NT2/D1 (cell line): ENCODE data around the gene TNS3.

ENCODE experiments used
- DNase-seq: peaks from one replicate; pipeline ENCODE4 v3.0.0-alpha.2; 2011; ENCODE audit warnings: low read depth, low spot score
- H3K27me3 ChIP-seq: 2 replicates; pipeline ENCODE4 v1.6.0; 2011; ENCODE audit warnings: mild to moderate bottlenecking; ENCODE audit not compliant: insufficient read length, insufficient read depth
- H3K36me3 ChIP-seq: 2 replicates; pipeline ENCODE4 v1.6.1; 2011; ENCODE audit warnings: mild to moderate bottlenecking, low read length, mixed read lengths; ENCODE audit not compliant: insufficient read depth, insufficient read length
- H3K4me1 ChIP-seq: 2 replicates; pipeline ENCODE4 v1.5.1; 2011; ENCODE audit not compliant: insufficient read depth, insufficient read length
- H3K4me3 ChIP-seq: 2 replicates; pipeline ENCODE4 v1.5.1; 2011; ENCODE audit warnings: low read depth; ENCODE audit not compliant: insufficient read length
- H3K9ac ChIP-seq: 2 replicates; pipeline ENCODE4 v1.6.0; 2011; ENCODE audit warnings: low read depth; ENCODE audit not compliant: insufficient read length
- H3K9me3 ChIP-seq: 2 replicates; pipeline ENCODE4 v1.5.1; 2011; ENCODE audit warnings: mild to moderate bottlenecking, low read length; ENCODE audit not compliant: insufficient read depth
- SUZ12 ChIP-seq: IDR thresholded peaks from 2 replicates; pipeline ENCODE4 v1.6.1; 2011; ENCODE audit not compliant: insufficient read length, insufficient read depth; ENCODE audit errors: extremely low read depth
- YY1 ChIP-seq: IDR thresholded peaks from 2 replicates; pipeline ENCODE4 v1.6.1; 2011; ENCODE audit not compliant: insufficient read length, insufficient read depth
- ZNF274 ChIP-seq: IDR thresholded peaks from 2 replicates; pipeline ENCODE4 v1.6.1; 2011; ENCODE audit warnings: mild to moderate bottlenecking, low read depth, low read length

The TNS3 gene

DNA sequence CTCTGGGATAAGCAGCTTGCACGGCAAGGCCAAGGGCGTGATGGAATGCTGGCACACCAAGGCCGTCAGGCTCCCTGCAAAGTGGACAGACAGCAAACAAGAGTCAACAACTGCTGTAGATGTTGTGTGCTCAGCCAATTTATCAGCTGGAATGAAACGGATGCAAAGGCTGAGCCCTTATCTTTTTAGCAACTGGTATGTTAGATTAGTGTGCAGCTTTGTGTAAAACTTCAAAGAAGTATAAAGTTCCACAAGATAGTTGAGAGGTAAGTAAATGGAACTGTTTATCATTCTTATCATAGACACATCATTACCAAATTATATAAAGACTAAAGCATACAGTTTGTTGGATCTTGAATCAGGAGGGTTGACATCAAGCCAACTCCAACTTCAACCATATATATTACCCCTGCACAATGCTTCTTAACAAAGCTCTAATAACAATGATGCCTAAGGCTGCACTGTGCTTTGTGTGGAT lies 289.0 kb downstream of the TNS3 start:
- Histone ChIP-seq H3K9ac (no peak overlapping the region), H3K27me3 (no peaks in the 10 kb centered on the region), H3K4me1 (no peaks in the 10 kb centered on the region), H3K36me3 (peaks cover 85% of the 10 kb centered on the region), H3K9me3 (no peaks in the 10 kb centered on the region), H3K4me3 (no peak overlapping the region)
- TF ChIP-seq SUZ12 (no peak), YY1 (no peak), ZNF274 (no peak)
- DNase-seq: no peak

DNA sequence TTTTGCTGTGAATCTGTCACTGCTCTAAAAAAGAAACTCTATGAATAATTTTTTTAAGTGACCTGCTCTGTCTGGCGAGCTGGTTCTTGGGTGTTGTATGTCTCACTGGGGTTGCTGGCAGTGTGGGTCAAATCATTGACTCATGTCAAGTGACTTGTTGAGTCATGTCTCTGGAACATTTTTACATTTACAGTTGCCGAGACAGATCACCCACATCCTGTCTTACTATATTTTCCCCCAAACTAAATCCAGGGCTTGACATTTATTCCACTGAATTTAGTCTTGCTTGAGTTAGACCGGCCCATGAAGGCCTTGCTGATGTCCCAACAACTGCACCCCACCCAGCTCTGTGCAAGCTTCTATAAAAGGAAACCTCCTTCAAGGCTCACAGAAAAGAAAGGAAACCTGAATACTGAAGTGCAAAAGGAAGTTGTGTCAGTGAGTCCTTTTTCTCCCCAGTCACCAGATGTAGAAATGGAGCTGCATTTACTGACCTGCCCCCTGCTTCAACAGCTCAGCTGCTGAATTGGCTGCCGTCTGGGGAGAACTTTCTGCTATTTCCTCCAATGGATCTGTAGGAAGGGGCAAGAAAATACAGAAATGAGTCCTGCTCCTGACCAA lies 290.3 kb downstream of the TNS3 start:
- TF ChIP-seq YY1 (no peak), ZNF274 (no peak)
- H3K36me3 ChIP-seq: peaks cover 86% of the 10 kb centered on the region
- no peaks in the 10 kb centered on the region for H3K9me3 ChIP-seq
- DNase-seq: no peak
- H3K4me1 ChIP-seq: no peaks in the 10 kb centered on the region
- H3K27me3 ChIP-seq: no peaks in the 10 kb centered on the region
- H3K9ac ChIP-seq: no peak overlapping the region
- no peak overlapping the region for H3K4me3 ChIP-seq

DNA sequence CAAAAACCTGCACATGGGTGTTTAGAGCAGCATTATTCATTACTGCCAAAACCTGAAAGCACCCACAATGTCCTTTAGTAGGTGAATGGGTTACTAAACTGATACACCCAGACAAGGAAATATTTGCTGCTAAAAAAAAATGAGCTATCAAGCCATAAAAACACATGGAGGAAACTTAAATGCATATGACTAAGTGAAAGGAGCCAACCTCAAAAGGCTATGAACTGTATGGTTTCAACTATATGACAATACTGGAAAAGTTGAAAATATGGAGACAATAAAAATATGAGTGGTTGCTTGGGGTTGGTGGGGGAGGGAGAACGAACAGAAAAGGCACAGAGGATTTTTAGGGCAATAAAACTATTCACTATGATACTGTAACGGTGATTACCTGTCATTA lies 291.0 kb downstream of the TNS3 start:
- Histone ChIP-seq H3K4me3 (no peak overlapping the region), H3K27me3 (no peaks in the 10 kb centered on the region), H3K36me3 (peaks cover 86% of the 10 kb centered on the region), H3K4me1 (no peaks in the 10 kb centered on the region), H3K9me3 (no peaks in the 10 kb centered on the region), H3K9ac (no peak overlapping the region)
- TF ChIP-seq YY1: no peak
- no peak for TF ChIP-seq SUZ12
- no peak for TF ChIP-seq ZNF274
- DNase-seq: no peak

DNA sequence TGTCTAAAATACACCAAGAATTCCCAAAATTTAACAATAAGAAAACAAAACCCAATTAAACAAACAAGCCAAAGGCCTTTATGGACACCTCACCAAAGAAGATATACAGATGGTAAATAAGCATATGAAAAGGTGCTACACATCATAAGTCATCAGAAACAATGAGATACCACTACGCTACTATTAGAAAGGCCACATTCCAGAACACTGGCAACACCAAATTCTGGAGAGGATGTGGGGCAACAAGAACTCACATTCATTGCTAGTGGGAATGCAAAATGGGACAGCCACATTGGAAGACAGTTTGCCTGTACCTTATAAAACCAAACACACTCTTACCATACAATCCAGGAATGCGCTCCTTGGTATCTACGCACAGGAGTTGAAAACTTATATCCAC lies 291.4 kb downstream of the TNS3 start:
- DNase-seq: no peak
- Histone ChIP-seq H3K9me3 (no peaks in the 10 kb centered on the region), H3K4me3 (no peak overlapping the region), H3K4me1 (no peaks in the 10 kb centered on the region), H3K36me3 (peaks cover 86% of the 10 kb centered on the region), H3K9ac (no peak overlapping the region), H3K27me3 (no peaks in the 10 kb centered on the region)
- no peak for TF ChIP-seq SUZ12
- TF ChIP-seq YY1: no peak
- TF ChIP-seq ZNF274: no peak

DNA sequence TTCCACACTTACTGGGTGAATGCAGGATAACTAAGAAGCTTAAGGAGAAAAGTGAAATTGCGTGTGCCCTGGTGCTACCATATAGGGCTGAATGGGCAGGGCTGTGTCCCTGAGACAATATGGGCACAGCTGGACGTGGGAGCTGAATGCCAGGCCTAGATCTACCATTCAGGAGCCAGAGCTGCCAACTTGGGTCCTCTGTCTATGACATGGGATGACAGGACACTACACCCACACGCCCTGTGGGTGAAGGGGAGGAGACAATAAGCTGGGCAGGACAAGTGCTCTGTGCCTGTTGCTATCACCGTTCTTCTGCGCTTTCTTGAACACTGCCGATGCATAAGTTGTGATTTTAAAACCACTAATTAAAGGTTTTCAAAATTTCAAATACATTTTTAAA lies 293.9 kb downstream of the TNS3 start:
- Histone ChIP-seq H3K27me3 (no peaks in the 10 kb centered on the region), H3K9me3 (no peaks in the 10 kb centered on the region), H3K4me1 (no peaks in the 10 kb centered on the region), H3K9ac (no peak overlapping the region), H3K4me3 (no peak overlapping the region), H3K36me3 (peaks cover 86% of the 10 kb centered on the region)
- no peak for DNase-seq
- no peak for TF ChIP-seq YY1
- no peak for TF ChIP-seq SUZ12
- no peak for TF ChIP-seq ZNF274

DNA sequence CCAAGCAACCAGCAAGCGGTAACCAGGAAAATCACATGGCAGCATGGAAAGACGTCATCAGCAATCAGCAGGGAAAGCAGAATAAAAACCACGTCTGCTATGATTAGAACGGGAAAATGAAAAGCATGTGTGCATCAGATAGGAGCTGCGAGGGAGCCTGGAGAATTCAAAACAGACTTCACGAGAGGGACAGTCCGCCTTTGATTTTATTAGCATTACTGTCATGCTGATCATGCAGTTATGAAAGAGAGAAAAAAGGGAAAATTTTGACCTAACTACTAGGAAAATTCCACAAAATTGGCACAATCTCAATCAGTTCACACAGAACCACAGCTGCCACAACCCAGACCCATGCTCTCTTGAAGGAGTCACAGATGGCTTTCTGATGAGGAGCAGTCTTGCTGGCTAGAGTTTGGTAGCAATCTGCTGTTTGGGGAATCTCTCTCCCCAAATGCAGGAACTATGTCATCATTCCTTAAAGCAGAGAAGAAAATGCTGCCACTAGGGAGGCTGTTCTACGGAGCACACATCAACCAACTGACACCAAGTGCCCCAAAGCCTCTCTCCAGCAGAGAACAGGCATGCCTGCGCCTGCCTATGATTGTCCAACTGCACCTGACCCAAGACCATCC lies 295.9 kb downstream of the TNS3 start:
- no peak for TF ChIP-seq YY1
- no peak for TF ChIP-seq ZNF274
- no peak for TF ChIP-seq SUZ12
- H3K9ac ChIP-seq: no peak overlapping the region
- no peak for DNase-seq
- H3K4me3 ChIP-seq: no peak overlapping the region
- H3K36me3 ChIP-seq: peaks cover 87% of the 10 kb centered on the region
- H3K9me3 ChIP-seq: no peaks in the 10 kb centered on the region
- no peaks in the 10 kb centered on the region for H3K27me3 ChIP-seq
- H3K4me1 ChIP-seq: no peaks in the 10 kb centered on the region

DNA sequence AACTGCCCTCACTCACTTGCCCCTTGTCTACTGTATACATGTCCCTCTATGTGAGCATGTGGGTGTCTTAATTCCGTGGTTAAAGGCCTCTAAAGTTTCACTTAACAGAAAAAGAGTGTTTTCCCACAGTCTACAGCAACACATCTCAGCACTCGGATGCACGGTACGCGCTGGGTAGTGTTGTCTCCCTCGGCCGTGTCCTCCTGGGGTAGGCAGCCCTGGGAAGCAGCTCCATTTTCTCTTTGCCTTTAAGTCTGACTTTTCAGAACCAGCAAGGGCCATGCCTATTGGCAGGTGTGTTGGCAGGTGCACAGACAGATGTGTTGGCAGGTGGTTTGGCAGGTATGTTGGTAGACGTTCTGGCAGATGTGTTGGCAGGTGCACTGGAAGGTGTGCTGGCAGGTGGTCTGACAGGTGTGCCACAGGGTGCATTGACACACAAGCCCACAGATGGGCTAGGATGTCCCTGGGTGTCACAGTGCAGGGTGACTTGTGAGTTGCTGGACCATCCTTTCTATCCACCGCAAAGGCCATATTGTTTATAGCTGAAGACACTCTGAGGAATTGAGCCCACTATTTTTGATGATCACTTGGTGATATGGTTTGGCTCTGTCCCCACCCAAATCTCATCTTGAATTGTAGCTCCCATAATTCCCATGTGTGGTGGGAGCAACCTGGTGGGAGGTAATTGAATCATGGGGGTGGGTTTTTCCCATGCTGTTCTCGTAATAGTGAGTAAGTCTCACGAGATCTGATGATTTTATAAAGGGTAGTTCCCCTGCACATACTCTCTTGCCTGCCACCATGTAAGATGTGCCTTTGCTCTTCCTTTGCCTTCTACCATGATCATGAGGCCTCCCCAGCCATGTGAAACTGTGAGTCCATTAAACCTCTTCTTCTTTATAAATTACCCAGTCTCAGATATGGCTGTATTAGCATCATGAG lies 296.9 kb downstream of the TNS3 start:
- H3K9me3 ChIP-seq: no peaks in the 10 kb centered on the region
- H3K27me3 ChIP-seq: no peaks in the 10 kb centered on the region
- H3K4me1 ChIP-seq: no peaks in the 10 kb centered on the region
- no peak overlapping the region for H3K4me3 ChIP-seq
- H3K36me3 ChIP-seq: peaks cover 90% of the 10 kb centered on the region
- no peak for DNase-seq
- no peak overlapping the region for H3K9ac ChIP-seq
- TF ChIP-seq YY1 (no peak), SUZ12 (no peak), ZNF274 (no peak)
